HepG2 (cell line): ENCODE results near the gene SPG7. TPM values are rescaled to one million over a fixed set of nuclear protein-coding genes. Genes with fewer than 3 reads are reported as not detected.

ENCODE experiments used
- ATF7-NPFF ChIP-seq: sonication (generic); formaldehyde crosslinking; IDR thresholded peaks from 2 replicates; pipeline ENCODE4 v1.8.1; 2023; ENCODE audit warnings: mild to moderate bottlenecking, low read depth, missing genetic modification reagents, moderate library complexity
- DMAP1 ChIP-seq: IDR thresholded peaks from 2 replicates; pipeline ENCODE4 v1.6.1; 2016
- FOXA3 ChIP-seq: IDR thresholded peaks from 2 replicates; pipeline ENCODE4 v1.6.1; 2016; ENCODE audit warnings: missing genetic modification reagents, missing compliant biosample characterization
- GTF2F1 ChIP-seq: fragments of 150-350 bp; IDR thresholded peaks from 2 replicates; pipeline ENCODE4 v1.6.1; 2014; ENCODE audit warnings: low read length
- HNF4A ChIP-seq: sonication (generic); formaldehyde crosslinking; IDR thresholded peaks from 2 replicates; pipeline ENCODE4 v1.4.0; 2020; ENCODE audit warnings: missing genetic modification reagents
- HNF4G ChIP-seq, 2 experiments: sonication (generic) in 1 of 2; formaldehyde crosslinking in 1 of 2; IDR thresholded peaks; 2 replicates each; pipeline versions ENCODE4 v1.4.0 to v1.6.1; 2011 to 2020; ENCODE audit warnings: borderline replicate concordance in 2 of 2, low read depth in 2 of 2, mild to moderate bottlenecking in 2 of 2, low read length in 1 of 2, missing genetic modification reagents in 1 of 2, moderate library complexity in 1 of 2
- HOXA9 ChIP-seq: sonication (generic); formaldehyde crosslinking; IDR thresholded peaks from 2 replicates; pipeline ENCODE4 v1.8.1; 2022; ENCODE audit warnings: missing genetic modification reagents, mild to moderate bottlenecking, moderate library complexity, borderline replicate concordance
- KDM4B ChIP-seq: sonication (generic); formaldehyde crosslinking; IDR thresholded peaks from 2 replicates; pipeline ENCODE4 v1.4.0; 2020; ENCODE audit warnings: missing genetic modification reagents
- KDM6A ChIP-seq: IDR thresholded peaks from 2 replicates; pipeline ENCODE4 v1.6.1; 2016; ENCODE audit warnings: low read depth
- KMT2A ChIP-seq: sonication (generic); formaldehyde crosslinking; IDR thresholded peaks from 2 replicates; pipeline ENCODE4 v1.4.0; 2020; ENCODE audit warnings: missing genetic modification reagents
- MXD3 ChIP-seq: IDR thresholded peaks from 2 replicates; pipeline ENCODE4 v1.6.1; 2016; ENCODE audit warnings: mild to moderate bottlenecking, missing biosample characterization, missing genetic modification reagents
- NCOA2 ChIP-seq: sonication (generic); formaldehyde crosslinking; IDR thresholded peaks from 2 replicates; pipeline ENCODE4 v1.8.0; 2022; ENCODE audit warnings: inconsistent platforms
- SNAPC2 ChIP-seq: sonication (generic); formaldehyde crosslinking; IDR thresholded peaks from 2 replicates; pipeline ENCODE4 v1.8.1; 2022; ENCODE audit warnings: mild to moderate bottlenecking, missing genetic modification reagents
- ZC3H13 ChIP-seq: sonication (generic); formaldehyde crosslinking; IDR thresholded peaks from 2 replicates; pipeline ENCODE4 v1.8.1; 2023; ENCODE audit warnings: mild to moderate bottlenecking, missing genetic modification reagents, moderate library complexity
- ZFP41 ChIP-seq: sonication (generic); formaldehyde crosslinking; IDR thresholded peaks from 2 replicates; pipeline ENCODE4 v1.4.0; 2020; ENCODE audit warnings: mild to moderate bottlenecking, missing genetic modification reagents, borderline replicate concordance
- ZNF335 ChIP-seq: sonication (generic); formaldehyde crosslinking; IDR thresholded peaks from 2 replicates; pipeline ENCODE4 v1.4.0; 2020; ENCODE audit warnings: missing genetic modification reagents
- ZNF407 ChIP-seq: sonication (generic); formaldehyde crosslinking; IDR thresholded peaks from one replicate; pipeline ENCODE4 v1.5.1; 2020; ENCODE audit warnings: mild to moderate bottlenecking, missing genetic modification reagents; ENCODE audit errors: not compliant biosample characterization
- ZNF589 ChIP-seq: sonication (generic); formaldehyde crosslinking; conservative IDR thresholded peaks from 2 replicates; pipeline ENCODE4 v1.8.0; 2022; ENCODE audit warnings: mild to moderate bottlenecking, moderate library complexity, missing genetic modification reagents
- ZNF652 ChIP-seq: IDR thresholded peaks from 2 replicates; pipeline ENCODE4 v1.6.1; 2016; ENCODE audit warnings: low read depth, borderline replicate concordance
- ZNF674 ChIP-seq: sonication (generic); formaldehyde crosslinking; IDR thresholded peaks from 2 replicates; pipeline ENCODE4 v1.5.0; 2020; ENCODE audit warnings: low read depth, mild to moderate bottlenecking, missing genetic modification reagents
- ZNF749 ChIP-seq: sonication (generic); formaldehyde crosslinking; IDR thresholded peaks from 2 replicates; pipeline ENCODE4 v1.8.0; 2022; ENCODE audit warnings: mild to moderate bottlenecking, missing genetic modification reagents, moderate library complexity, borderline replicate concordance
- polyA plus RNA-seq, 8 experiments: library from polyadenylated mRNA; depleted of rRNA in 3 of 8; stranded (reverse) in 7 of 8; unstranded in 1 of 8; fragments of >200 nt; fragmentation: Illumina TruSeq in 4 of 8; extraction: Trizol in 4 of 8; gene quantifications; 2 replicates each; pipeline versions ENCODE4 v1.2.1 to v1.2.3, GENCODE V29; 2011 to 2016; ENCODE audit warnings: low read depth in 4 of 8, missing spikeins in 1 of 8, mixed read lengths in 1 of 8; ENCODE audit not compliant: insufficient read depth in 1 of 8
- total RNA-seq, 5 experiments: library from RNA; depleted of rRNA; stranded (reverse); fragments of >200 nt; fragmentation: Illumina TruSeq; extraction: Trizol; gene quantifications; 2 replicates each; pipeline ENCODE4 v1.2.3, GENCODE V29; 2016; ENCODE audit warnings: low read depth in 1 of 5

Gene SPG7
- total and polyA plus RNA-seq, 2 of the 13 experiments (the other 11 are each of a cell fraction or from before 2014, with no cell fraction given): 66.0 to 136 TPM

GRCh38 chr16:89478576-89479221 is 29.5 kb upstream of the SPG7 start (continued):
- 0 out of 2 replicates have a peak, but pooled peaks have one; percentile 41 for TF ChIP-seq ZNF335 (CRISPR knock-in tag)
- TF ChIP-seq KDM4B (CRISPR knock-in tag): no peak
- TF ChIP-seq GTF2F1: no peak
- TF ChIP-seq ZNF652 (CRISPR knock-in tag): no peak
- TF ChIP-seq FOXA3: peak; percentile 70
- TF ChIP-seq MXD3: no peak
- TF ChIP-seq NCOA2 (CRISPR knock-in tag): no peak
- no peak for TF ChIP-seq KMT2A (CRISPR knock-in tag)
- TF ChIP-seq ZNF589: no peak
- no peak for TF ChIP-seq ZFP41 (CRISPR knock-in tag)
- TF ChIP-seq HNF4G (IDR thresholded peaks at IDR 0.05; ENCODE audit: borderline replicate concordance, low read depth, low read length): no peak
- no peak for TF ChIP-seq HNF4G (CRISPR knock-in tag; IDR thresholded peaks at IDR 0.05; ENCODE audit: borderline replicate concordance, low read depth)
- TF ChIP-seq ZNF407 (CRISPR knock-in tag): no peak
- no peak for TF ChIP-seq ZNF674
- TF ChIP-seq ATF7-NPFF (CRISPR knock-in tag): no peak
- no peak for TF ChIP-seq ZNF749
- no peak for TF ChIP-seq KDM6A (CRISPR knock-in tag)
- TF ChIP-seq DMAP1 (CRISPR knock-in tag): no peak
- no peak for TF ChIP-seq HOXA9 (CRISPR knock-in tag)
- no peak for TF ChIP-seq ZC3H13
- 0 out of 2 replicates have a peak, but pooled peaks have one; percentile 21 for TF ChIP-seq HNF4A
- no peak for TF ChIP-seq SNAPC2 (CRISPR knock-in tag)
